NCI-H2081 (cell line): Measurements from ENCODE around the gene MICAL3.
"Not testable (repeated sequence)": the region's sequence is repeated elsewhere in the genome, so short reads cannot be mapped to it uniquely, and the experiment has no call there.

Experiments
- DNase-seq, 2 experiments: peaks; one replicate each; lab custom pipeline; 2025; lab: John Stamatoyannopoulos, UW

The MICAL3 gene

DNA sequence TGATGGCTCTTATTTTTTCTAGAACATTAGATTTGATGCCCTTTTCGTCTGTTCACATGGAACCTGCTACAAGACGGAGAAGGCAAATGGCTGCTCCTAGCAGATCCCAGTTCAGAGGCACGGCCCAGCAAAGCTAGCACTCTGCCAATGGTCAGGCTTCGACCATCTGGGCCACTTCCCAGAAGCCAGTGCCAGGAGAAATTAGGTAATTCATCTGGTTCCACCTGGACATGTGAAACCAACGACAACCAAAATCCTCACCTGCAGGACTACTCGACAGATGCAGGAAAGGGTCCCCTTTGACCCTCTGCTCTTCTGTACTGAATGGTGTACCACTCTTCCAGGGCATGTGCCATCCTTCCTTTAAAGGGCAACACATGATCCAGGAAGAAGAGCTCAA is 25.4 kb downstream of the MICAL3 start:
- no peak for DNase-seq

DNA sequence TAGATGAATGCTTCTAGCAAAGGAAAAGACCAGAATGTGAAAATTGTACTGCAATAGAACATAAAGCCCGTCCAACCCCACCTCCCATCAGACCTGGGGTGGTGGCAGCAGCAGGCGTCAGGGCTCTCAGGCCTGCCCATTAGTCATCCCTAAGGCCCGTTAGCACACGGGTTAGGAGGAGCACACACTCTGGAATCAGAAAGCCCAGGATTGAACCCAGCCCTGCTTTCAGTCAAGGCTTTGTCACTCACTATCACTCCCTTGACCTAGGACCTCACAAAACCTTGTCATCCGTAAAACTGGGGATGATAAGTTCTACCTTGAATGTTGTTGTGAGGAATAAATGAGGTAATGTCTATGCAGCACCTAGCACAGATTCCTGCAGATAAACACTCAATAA is 26.9 kb downstream of the MICAL3 start:
- DNase-seq: no peak

DNA sequence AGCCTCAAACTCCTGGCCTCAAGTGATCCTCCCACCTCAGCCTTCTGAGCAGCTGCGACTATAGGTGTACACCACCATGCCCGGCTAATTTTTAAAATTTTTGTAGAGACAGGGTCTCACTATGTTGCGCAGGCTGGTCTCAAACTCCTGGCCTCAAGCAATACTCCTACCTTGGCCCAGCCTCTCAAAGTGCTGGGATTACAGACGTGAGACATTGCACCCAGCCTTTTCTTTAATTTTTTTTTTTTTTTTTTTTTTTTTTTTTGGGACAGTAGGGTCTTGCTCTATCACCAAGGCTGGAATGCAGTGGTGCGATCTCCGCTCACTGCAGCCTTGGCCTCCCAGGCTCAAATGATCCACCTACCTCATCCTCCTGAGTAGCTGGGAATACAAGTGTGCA is 29.1 kb downstream of the MICAL3 start:
- not testable (repeated sequence) for DNase-seq

DNA sequence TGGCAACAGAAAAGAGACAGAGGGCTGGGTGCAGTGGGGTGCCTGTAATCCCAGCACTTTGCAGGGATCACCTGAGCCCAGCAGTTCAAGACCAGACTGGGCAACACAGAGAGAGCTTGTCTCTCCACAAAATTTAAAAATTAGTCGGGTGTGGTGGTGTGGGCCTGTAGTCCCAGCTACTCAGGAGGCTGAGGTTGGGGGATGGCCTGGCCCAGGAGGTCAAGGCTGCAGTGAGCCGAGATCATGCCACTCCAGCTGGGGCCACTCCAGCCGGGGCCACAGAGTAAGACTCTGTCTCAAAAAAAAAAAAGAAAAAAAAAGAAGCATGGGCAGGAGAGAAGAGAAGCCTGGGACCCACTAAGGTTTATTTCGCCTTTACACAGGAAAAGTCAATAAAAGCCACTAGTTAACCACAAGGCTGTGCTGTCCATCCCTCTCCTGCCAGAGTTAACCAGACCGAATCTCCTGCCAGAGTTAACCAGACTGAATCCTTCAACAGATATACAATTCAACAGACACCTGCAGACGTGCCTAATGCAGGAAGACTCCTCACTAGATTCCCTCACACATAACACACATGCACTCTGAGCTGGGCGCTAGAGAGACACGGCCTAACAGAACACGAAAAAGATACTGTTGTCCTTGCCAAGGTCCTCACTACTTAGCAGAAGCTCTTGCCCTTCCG is 29.8 kb downstream of the MICAL3 start:
- DNase-seq: no peak

DNA sequence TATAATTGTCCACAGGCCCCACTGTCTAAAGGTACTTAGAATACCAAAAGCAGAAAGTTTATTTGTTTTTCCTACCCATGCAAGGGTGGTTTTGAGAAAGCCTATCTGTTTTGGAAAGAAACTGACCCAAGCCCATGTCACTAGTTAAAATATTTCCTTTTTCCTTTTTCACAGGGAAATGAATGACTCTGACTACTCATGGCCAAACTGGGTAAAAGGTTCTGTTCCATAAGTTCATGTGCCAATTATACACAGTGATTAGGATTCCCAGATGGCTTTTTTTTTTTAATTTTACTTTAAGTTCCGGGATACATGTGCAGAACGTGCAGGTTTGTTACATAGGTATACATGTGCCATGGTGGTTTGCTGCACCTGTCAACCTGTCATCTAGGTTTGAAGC is 31.4 kb downstream of the MICAL3 start:
- not testable (repeated sequence) for DNase-seq

DNA sequence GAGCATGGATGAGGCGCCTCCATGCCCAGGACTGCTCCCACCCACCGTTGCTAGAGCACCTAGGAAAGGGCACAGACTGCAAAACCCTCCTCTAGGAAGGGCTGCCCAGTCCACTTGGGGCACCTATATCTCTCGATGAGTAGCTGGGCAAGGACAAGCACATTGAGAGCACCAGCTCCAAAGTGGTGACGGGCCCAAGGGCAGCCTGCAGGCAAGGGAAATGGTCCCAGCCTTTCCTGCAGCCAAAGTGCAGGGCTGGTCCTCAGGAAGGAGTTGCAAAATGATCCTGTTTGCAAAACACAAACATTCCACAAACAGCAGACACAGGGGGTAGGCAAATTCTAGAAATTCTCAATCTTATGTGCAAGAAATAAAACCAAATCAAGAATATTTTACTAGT is 32.4 kb downstream of the MICAL3 start:
- DNase-seq: not testable (repeated sequence)

DNA sequence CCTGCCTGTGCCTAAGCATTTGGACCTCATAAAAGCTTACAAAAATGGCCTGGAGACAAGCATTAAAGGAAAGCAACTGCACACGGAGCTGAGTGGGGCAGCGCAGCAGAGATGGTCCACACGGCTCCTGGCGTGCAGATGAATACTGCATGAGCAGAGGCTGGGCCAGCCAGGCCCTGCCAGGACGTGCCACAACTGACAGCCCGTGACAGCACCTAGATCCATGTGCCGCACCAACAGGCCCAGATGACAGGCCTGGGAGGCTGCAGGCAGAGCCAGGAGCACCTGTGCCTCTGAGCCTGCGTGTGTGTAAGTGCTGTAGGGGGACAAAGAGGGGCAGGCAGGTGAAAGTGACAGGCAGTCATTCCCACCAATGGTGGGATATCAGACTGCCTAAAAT is 33.4 kb downstream of the MICAL3 start:
- no peak for DNase-seq

DNA sequence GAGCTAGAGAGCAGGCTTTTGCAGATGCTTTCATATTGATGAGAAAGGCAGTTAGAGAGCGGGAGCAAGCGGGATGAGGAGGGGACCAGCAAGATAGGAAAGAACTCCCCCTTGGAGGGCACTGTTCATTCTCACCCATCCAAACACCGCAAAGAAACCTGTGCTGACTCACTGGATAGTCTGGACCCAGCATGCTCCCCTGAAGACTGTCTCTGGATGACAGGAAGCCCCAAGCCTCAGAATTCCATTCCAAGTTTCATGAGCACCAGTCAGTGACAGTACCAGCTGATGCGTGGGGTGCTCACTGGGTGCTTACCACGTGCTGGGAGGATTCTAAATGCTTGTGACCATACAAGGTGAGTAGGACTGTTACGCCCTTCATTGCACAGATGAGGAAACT is 34.2 kb downstream of the MICAL3 start:
- DNase-seq: no peak

DNA sequence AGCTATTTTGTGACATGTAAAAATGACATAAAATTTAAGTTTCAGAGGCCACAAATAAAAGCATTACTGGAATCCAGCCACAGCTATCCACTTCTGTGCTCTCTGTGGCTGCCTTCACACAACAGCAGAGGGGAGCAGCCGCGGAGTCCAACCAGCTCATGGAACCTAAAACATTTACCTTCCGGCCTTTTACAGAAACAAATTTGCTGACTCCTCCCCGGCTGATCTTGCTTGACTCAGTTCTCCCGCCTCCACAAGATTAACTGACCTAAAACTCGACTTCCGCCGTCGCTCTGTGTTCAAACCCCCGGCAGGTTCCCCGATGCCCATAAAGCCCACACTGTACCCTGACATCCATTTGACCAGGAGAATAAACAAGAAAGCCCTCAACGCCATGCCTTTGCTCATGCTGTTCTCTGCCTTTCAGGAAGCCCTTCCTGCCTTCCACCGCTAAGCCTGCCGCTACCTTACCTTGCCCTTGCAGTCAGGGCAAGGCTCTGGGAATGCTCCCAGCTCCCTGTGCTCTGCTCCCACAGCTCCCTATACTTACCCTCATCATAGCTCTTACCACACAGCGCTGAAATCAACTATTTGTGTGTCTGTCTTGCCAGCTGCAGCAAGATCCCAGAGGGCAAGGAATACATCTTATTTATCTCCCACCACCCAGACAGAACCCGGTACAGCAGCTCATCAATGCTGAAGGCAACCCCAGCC is 35.4 kb downstream of the MICAL3 start:
- DNase-seq: no peak

DNA sequence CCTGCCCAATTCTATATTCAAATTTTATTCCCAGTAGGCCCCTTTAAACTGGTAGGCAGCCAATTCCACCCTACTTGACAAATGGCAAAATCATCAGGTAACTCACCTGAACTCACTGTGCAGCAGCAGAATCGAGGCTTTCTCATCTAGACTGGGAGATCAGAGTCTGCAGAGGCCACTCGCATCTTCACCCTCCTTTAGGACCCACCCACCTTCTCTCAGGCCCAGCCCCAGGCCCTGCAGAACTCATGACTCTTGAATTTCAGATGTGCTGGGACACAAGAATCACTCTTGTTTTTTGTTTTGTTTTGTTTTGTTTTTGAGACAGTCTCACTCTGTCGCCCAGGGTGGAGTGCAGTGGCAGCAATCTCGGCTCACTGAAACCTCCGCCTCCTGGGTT is 38.8 kb downstream of the MICAL3 start:
- no peak for DNase-seq

DNA sequence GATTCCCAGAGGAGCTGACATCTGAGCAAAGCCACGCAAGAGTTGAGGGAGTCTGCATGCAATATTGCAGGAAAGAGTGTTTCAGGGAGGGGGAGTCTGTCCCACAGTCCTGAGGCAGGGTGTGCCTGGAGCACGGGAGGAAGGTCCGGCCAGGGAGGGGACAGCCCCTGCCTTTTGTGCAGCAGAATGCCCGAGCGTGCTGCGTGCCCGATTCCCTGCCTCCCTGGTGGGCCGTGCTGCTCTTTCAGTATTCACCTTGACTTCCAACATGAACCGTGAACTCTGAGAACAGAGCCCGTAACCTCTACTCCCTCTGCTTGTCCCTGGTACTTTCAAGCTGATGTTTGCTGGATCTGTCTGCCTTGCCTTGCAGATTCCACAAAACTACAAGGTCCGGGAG is 39.3 kb downstream of the MICAL3 start:
- DNase-seq: not testable (repeated sequence)

DNA sequence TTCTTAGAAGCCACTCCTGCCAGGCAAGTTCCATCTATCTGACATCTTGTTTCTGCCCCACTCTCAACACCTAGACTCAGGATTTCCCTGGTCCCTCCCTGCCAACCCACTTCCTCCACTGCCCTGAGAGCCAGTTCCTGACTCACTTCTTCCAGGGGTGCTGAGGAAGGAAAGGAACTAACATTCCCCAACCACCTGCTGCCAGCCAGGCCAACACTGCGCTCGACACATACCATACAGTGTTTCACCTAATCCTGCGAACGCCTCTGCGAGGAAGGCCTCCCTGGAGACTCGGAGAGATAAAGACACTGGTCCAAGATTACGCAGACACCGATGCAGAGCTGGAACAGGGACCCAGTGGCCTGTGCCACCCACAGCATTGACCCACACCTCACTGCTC is 40.2 kb downstream of the MICAL3 start:
- DNase-seq: no peak

DNA sequence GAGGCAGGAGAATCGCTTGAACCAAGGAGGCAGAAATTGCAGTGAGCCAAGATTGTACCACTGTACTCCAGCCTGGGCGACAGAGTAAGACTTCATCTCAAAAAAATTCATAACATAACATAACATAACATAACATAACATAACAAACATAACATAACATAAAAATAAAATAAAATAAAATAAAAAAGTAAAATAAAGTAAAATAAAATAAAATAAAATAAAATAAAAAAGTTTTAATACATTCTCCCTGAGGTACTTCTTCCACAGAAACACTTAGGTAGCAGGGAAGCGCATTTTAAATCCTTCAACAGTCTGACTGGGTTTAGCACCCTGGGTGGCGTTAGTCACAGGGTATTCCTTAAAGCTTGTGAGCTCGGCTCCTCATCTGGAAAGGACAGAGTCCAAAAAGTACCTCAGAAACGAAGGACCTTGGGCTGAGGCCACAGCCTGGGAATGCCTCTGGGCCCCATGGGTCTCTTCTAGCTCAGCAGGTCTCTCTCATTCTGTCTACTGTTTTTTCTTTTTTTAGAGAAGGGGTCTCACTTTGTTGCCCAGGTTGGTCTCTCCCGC is 41.7 kb downstream of the MICAL3 start:
- DNase-seq: no peak

DNA sequence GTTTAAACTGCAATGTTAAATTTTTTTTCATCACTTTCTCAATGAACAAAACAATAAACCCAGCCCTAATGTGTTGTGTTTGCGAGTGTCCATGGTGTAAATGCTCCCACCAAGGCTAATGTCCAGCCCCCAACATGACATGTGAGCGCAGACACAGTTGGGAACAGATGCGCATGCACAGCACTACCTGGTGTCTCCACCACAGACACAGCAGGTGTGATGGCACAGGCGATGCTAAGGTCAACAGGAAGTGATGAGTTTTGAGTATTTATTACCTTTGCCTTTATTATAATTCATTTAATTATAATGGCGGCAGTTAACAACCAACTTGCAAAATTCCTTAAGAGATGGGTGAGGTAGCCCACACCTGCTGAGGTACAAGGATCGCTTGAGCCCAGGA is 42.9 kb downstream of the MICAL3 start:
- DNase-seq: peak in 1 of 2 experiments; percentile 42

DNA sequence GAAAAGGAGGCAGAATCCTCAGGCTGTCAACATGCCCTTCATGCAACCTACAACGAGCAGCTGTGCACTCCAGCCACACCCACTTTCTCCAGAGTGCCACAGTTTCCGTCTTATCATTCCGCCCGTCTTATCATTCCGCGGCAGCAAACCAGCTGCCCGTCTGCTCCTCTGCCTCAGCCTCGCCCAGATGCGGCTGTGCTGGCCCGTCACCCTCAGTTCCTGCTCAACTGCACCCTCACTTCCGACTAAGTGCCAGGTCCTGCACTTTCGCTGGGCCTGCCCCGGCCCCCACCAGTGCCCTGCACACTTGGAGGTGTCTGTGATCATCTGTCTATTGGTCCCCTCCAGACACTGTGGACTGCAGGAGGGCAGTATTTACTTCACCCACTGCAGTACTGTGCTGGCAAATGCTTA is 43.7 kb downstream of the MICAL3 start:
- DNase-seq: no peak

DNA sequence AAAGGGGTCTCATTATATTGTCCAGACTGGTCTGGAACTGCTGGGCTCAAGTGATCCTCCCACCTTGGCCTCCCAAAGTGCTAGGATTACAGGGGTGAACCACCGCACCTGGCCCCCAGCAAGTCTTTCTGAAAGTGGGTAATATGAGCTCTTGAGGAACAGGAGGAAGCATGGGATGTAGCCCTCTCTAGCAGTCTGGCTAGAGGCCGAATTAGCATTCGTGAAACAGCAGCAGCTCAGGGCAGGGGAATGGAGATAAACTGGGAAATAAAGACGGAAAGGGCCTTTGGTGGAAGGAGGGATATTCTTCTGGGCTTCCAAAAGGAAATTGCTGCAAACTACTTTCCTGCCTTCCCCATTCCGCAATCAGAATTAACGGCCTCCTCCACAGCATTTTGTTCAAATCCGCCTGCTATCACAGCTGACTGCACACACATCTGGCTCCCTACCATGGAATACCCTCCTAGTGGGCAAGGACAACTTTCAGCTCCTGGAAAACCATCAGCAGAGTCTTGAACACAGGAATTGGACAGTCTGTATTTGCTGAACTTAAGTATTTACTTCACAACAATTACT is 44.3 kb downstream of the MICAL3 start:
- DNase-seq: no peak

DNA sequence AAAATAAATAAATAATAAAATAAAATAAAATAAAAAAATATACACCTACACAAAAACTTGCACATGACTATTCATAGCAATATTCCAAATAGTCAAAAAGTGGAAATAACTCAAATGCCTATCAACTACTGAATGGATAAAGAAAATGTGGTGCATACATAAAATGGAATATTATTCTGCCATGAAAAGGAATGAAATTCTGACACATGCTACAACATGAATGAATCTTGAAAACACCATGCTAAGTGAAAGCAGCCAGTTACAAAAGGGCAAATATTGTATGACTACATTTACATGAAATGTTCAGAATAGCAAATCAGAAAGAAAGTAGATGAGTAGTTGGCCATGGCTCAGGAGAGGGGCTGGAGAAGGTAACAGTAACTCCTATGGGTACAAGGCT is 46.3 kb downstream of the MICAL3 start:
- no peak for DNase-seq

DNA sequence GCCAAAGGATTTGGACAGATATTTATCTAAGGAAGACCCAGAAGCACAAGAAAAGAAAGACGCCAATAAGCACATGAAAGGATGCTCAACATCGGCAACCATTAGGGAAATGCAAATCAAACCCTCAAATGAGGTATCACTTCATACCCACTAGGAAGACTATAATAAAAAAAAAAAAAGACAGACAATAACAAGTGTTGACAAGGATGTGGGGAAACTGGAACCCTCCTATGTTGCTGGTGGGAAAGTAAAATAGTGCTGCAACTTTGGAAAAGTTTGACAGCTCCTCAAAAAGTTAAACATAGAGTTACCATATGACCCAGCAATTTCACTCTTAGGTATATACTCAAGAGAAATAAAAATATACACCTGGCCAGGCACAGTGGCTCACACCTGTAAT is 47.0 kb downstream of the MICAL3 start:
- no peak for DNase-seq

DNA sequence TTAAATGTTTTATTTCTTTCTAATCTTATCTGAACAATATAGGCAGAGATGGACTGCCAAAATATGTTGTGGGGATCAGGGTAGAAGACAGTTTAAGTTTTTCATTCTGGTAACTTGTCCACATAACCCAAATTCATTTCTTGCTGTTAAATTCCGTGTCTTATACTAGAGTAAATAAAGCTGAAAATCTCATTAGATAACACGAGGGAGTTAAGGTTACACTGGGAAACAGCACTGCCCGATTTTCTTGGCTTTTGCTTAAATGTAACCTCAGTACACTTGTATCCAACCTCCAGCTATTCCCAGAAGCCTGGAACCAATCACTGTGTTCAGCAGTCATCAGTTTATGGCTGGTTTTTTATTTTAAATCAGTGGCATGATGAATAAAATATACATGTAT is 48.2 kb downstream of the MICAL3 start:
- DNase-seq: no peak

DNA sequence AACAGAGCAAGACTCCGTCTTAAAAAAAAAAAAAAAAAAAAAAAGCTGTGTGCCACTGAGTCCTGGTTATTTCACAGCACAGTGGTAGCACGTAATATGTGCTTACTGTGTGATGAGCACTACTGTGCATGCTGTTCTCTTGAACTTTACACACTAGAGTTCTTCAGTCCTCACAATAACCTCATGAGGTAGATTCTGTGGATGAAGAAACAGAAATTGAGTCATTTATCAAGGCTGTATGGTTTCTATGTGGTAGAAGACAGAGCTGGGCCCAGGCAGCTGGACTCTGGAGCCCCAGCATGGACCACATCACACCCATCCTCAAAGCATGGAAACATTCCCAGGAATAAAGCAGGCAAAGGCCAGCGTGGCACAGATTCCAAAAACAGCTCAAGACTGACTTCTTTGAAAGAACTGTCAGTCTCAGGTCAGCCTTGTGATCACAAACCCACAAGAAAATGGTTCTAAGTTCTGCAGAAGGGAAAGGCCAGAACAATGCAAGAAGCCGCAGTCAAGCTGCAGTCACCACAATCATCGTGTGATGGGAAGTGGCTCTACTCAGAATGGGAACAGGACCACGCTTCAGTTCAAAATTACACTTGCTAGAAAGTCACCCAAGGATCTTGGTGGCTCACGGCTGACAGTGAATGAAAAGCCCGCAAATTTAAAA is 49.5 kb downstream of the MICAL3 start:
- no peak for DNase-seq

DNA sequence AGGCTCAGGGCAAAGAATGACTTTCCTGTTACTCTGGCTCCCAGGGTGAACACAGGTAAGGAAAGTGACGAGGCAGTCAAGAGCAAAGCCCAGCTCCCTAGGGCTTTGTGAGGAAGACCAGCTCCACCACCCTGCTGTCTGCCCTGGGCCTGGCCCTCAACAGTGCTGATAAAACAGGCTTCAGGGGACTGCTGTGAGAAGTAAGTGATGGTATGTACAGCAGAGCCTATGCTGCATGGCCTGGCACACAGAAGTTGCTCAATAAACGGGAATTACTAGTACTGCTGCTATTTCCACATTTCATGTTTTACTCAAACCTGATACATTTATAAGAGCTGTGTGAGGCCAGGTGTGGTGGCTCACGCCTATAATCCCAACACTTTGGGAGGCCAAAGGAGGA is 50.3 kb downstream of the MICAL3 start:
- DNase-seq: no peak

DNA sequence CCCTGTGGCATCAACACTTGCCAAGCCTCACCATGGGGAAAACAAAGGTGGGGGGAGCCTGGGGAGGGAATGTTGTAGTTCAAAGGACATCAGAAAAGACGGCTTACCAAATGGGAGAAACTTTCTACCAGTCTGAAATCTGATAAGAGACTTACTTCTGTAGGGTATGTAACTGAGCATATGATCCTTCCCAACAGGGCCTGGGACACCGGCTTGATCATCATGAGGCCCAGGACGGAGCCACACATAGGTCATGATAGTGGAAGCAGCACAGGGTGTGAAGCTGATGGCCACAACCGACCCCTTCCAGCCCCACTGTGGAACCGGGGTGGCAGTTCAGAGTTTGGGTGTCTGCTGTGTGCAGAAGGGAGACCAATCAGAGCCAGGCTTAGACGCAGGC is 51.1 kb downstream of the MICAL3 start:
- DNase-seq: no peak
